Measurements from ENCODE around the gene PROZ.
"Not testable (repeated sequence)": the region's sequence is repeated elsewhere in the genome, so short reads cannot be mapped to it uniquely, and the experiment has no call there.

Gene PROZ

DNA sequence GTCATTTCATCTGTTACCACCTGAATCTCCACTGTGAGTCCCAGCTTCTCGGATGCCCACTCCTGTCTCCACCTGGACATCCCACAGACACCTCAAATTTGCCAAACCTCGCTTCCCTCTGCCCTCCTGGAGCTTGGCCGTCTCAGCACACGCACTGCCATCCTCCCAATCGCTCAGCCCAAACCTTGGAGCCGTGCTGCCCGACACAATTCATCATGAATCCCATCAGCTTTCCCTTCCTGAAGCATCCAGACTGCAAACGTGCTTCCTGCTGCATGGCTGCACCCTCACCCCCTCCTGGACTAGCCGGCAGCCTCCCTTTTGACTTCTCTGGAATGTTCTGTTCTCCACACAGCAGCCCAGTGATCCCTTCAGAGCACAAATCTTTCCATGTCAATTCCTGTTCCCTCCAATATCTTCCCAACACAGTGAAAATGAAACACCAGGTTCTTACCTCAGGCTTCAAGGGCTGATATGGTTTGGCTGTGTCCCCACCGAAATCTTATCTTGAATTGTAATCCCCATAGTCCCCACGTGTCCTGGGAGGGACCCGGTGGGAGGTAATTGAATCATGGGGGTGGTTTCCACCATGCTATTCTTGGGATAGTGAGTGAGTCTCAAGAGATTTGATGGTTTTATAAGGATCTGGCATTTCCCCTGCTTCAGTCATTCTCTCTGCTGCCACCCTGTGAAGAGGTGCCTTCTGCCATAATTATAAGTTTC lies 1.1 kb upstream of the PROZ start:
- no peak for DNase-seq (ENCODE audit: low spot score)

DNA sequence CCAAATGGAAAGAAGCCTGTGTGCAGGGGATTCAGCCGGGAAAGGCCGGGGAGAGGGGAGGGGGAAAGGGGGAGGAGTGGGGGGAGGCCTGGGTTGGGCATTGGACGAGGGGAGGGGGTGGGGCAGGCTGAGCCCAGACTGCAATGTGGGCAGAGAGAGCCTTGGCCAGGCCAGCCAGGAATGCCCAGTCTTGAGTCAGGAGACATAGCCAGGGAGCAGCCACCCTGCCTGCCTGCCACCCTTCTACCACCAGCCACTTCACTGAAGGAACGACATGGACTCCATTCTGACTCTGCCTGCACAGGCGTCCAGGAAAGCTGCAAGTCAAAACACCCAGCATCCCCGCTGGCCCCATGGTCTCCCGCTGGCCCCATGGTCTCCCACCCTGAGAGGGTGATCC lies 498 bp downstream of the PROZ start:
- peak; percentile 11 for DNase-seq (ENCODE audit: low spot score)

DNA sequence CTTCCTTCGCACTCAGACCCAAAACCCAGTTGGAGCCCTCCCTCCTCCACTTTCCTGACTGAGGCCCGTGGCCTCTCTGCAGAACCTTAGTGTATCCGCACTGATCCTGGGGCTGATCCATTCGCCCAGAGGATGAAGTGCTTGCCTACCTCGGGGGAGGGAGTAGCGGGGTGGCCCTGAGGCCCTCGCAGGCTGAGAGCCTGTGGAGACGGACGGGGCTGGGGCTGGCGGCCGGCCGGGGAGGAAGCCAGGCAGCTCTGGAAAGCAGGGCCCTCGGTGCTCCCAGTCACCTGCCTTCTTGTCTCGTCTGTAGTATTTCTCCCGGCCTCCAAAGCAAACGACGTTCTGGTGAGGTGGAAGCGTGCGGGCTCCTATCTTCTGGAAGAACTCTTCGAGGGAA lies 1.3 kb downstream of the PROZ start:
- no peak for DNase-seq (ENCODE audit: low spot score)

DNA sequence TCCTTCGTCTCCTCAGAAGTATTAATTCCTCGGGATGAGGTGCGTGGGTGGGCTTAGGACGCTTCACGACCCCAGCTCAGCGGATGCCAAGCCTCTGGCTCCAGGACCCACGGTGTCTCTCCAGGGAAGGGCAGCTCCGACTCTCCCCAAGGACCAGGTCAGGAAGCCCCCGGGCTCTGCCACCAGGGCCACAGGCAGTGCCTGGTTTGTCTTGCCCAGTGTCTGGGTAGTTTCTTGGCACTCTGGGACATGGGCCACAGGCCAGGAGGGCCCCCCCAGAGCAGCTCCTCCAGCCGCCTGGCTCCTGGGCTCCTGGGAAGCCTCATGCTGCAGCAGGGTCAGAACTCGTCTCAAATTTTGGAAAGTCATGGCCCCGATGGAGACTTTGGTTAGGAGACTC lies 2.5 kb downstream of the PROZ start:
- DNase-seq (ENCODE audit: low spot score), result no peak

DNA sequence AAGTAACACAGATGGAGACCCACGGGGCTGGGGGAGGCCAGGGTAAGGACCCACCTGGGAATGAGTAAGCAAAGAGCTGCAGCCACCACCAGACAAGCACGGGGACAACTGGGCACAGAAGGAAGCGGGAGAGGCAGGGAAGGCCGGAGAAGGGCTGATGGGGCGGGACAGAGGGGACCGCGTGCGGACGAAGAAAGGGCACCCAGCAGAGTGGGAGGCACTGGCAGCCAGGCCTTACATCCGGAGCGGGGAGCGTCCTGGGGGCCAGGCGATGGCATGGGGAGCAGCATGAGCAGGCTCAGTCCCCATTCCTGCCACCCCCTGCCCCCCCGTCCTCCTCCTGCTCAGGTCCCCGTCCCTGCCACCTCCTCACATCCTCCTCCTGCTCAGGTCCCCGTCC lies 3.0 kb downstream of the PROZ start:
- DNase-seq (ENCODE audit: low spot score), result no peak

DNA sequence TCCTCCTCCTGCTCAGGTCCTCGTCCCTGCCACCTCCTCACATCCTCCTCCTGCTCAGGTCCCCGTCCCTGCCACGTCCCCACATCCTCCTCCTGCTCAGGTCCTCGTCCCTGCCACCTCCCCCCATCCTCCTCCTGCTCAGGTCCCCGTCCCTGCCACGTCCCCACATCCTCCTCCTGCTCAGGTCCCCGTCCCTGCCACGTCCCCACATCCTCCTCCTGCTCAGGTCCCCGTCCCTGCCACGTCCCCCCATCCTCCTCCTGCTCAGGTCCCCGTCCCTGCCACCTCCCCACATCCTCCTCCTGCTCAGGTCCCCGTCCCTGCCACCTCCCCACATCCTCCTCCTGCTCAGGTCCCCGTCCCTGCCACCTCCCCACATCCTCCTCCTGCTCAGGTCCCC lies 3.5 kb downstream of the PROZ start:
- not testable (repeated sequence) for DNase-seq (ENCODE audit: low spot score)

DNA sequence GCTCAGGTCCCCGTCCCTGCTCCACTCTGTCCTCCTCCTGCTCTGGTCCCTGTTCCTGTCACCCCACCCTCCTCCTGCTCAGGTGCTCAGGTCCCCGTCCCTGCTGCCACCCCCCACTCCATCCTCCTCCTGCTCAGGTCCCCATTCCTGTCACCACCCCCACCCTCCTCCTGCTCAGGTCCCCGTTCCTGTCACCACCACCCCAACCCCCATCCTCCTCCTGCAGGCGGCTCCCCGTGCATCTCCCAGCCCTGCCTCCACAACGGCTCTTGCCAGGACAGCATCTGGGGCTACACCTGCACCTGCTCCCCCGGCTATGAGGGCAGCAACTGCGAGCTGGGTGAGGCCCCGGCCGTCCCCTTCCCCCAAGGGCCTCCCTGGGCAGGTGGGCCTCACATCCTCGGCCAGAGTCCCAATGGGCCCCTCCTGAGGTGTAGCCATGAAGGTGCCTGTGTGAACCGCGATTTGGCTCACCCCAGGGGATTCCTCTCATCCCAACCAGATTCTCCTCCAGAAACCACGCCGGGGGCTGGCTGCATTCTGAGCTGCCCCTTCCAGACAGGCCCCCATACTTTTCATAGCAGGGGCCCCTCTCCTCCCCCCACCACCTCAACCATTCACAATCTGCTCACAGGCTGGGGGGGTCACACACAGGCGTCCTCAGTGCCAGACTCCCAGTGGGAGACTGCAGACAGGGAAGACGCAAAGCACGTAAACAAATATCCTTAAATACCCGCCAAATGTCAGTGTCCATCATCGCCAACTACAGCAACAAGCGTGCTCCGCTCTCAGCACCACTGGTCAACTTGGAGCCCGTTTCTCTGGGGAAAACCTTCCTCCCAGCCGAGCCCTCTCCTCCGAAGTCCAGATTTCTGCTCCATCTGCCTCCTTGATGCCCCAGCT lies 4.6 kb downstream of the PROZ start:
- no peak for DNase-seq (ENCODE audit: low spot score)

DNA sequence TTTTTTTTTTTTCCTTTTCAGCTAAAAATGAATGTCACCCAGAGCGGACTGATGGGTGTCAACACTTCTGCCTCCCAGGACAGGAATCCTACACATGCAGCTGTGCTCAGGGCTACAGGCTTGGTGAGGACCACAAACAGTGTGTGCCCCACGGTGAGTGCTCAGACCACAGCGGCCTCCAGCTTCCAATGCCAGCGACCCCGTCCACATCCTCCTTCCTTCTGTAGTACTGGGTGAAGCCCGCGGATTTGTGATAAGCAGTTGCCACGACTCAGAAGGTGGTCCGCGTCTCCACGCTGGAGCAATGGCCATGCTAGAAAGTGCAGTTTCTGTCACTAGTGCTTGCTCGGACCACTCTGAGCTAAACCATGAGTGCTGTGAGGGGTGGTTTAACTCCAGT lies 6.0 kb downstream of the PROZ start:
- no peak for DNase-seq (ENCODE audit: low spot score)

DNA sequence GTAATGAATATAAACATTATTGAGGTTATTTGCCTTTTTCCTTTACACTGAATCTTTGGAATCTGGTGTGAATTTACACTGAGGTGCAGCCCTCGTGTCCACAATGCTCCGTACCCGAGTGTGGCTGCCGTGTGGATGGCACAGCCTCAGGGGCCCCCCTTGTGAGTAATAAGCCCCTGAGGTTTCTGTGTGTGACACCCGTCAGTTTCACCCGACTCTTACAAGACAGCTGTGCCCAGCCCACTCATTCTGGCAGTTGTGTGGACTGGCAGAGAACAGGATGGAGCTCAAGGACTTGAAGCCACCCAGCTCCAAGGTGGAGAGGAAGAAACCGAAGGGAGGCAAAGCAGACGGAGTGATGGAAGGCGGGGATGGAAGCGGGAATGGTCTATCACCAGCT lies 7.8 kb downstream of the PROZ start:
- no peak for DNase-seq (ENCODE audit: low spot score)

DNA sequence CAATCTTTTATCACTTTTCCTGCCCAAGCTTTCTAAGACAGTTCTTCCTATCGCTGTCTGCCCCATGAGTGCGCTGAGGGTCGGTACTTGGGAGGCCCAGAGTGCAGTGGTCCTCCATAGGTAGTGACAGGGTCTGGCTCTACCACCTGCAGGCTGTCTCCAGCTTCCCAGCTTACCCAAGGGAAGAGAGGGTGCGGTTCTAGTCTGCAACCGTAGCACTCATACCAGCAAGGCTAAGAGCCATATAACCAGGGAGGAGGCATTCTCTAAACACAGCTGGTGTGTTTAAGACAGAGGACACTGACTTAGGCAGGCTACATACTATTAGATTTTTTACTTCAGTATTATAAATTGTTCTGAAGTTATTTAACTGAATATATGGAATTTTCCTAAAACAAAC lies 8.2 kb downstream of the PROZ start:
- no peak for DNase-seq (ENCODE audit: low spot score)

DNA sequence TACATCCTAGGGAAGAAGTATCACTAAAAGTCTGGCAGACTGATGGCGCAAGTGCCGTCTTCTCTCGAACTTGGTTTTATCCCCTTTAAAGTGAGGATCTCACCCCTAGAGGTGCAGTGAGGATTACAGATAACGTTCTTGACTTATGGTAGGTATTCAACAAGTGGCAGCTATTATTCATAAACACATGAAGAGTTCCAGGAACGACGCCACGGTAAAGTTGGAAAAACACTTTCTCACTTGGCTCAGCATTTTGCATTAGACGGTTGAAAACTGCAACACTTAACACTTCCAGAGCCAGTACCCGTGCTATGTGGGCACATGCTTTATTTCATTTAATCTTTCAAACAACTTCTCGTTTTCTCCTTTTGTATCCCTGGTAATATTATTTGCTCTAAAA lies 8.7 kb downstream of the PROZ start:
- DNase-seq (ENCODE audit: low spot score), result no peak

DNA sequence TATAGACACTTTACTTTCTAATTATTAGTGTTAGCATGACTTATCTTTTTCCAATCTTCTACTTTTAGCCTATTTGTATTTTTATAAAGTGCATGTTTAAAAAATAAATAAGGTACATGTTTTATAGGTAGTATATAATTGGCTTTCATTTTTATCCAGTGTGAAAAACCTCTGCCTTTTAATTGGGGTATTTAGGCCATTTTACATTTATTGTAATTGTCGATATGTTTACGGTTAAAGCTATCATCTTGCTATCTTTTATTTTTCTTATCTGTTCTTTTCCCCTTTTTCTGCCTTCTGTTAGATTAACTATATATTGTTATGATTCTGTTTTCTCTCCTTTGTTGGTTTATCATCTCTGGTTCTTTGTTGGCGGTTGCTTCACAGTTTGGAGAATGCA lies 9.1 kb downstream of the PROZ start:
- no peak for DNase-seq (ENCODE audit: low spot score)

DNA sequence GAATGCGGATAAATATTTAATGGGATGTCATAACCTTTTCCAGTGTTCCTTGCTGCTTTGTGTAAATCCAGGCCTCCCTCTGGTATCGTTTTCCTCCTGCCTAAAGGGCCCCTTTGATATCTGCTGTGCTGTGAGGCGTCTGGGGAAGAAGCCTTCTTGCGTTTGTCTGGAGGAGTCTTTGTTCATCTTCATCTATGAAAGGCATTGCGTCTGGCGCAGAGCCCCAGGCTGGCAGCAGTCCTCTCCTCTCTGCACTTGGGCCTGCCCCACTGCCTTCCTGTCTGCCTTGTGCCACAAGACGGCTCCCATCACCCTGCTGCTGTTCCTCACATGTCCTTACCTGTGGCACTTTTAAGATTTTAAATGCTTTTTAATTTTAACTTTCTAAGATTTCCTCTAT lies 9.8 kb downstream of the PROZ start:
- DNase-seq (ENCODE audit: low spot score), result no peak

DNA sequence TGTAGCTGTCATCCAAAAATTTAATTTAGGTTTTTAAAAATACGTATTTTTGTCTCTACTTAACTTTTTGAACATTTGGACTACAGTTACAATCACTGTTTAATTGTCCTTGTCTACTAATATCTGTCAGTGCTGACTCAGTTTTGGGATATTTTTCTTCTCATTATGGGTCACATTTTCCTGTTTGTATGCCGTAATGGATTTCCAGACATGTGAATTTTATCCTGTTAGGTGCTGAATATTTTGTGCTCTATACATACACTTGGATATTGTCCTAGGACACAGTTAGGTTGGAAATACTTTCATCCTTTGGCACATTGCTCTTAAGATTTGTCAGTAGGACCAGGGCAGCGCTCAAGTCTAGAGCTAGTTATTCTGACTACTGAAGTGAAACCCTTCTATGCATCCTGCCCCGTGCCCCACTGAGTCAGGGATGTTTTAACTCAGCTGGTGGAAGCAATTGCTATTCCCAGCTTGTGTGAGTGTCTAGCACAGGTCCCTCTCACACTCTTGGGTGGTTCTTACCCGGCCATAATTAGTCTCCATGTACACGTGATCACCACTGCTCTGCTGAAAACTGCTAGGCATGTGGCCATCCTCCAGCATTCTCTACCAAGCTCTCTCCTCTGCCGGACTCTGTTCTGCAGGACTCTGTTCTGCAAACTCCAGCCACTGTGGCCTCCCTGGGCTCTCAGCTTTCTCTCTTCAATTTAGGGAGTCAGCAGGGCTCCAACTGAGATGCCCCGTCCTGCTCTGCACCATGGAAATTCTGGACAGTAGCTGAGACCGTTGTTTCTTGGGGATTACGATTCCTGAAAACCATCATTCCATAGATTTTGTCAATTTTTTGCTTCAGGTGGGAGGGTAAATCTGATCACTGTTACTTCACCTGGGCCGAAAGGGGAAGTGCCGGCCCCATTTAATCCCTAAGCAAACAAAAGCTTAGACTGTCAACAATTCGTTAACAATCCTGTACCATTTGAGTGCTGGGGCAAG lies 11.1 kb downstream of the PROZ start:
- DNase-seq (ENCODE audit: low spot score), result no peak

DNA sequence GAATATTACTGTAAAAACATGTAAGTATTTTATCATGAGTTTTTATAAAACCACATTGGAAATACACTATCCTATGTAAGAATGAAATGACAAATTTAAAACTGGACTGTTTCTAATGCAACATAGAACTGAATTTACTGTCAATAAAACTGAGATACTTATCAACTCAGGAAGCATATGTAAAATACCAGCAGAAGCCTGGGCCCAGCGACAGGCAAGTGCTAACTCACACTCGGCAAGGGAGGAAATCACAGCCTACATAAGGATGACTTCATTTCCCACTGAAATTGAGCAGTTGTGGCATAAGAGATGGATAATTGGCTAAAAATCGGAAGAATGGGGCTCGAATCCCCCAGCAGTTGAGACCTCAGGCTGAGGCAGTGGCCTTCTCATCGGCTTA lies 12.1 kb downstream of the PROZ start:
- DNase-seq (ENCODE audit: low spot score), result no peak

DNA sequence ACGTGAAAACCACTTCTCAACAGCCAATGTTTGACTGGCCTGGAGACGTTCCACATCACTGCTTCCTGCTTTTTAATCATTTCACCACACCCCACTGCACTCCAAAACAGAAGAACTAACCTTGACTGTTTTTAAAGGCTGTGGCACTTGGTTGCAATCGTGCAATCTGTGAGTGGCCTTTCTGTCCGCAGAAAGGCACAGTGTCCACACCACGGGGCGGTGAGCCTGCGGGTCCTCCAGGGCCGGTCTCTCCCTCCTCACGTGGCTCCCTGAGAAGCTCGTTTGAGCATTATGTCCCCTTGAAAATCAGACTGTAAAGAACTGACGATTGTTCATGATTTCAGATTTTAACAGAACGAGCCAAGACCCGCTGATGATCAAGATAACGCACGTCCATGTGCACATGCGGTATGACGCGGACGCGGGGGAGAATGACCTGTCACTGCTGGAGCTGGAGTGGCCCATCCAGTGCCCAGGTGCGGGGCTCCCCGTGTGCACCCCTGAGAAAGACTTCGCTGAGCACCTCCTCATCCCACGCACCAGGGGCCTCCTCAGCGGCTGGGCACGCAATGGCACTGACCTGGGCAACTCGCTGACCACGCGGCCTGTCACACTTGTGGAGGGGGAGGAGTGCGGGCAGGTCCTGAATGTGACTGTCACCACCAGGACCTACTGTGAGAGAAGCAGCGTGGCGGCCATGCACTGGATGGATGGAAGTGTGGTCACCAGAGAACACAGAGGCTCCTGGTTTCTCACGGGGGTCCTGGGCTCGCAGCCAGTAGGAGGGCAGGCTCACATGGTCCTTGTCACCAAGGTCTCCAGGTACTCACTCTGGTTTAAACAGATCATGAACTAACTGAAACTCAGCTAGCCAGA lies 13.0 kb downstream of the PROZ start:
- no peak for DNase-seq (ENCODE audit: low spot score)

DNA sequence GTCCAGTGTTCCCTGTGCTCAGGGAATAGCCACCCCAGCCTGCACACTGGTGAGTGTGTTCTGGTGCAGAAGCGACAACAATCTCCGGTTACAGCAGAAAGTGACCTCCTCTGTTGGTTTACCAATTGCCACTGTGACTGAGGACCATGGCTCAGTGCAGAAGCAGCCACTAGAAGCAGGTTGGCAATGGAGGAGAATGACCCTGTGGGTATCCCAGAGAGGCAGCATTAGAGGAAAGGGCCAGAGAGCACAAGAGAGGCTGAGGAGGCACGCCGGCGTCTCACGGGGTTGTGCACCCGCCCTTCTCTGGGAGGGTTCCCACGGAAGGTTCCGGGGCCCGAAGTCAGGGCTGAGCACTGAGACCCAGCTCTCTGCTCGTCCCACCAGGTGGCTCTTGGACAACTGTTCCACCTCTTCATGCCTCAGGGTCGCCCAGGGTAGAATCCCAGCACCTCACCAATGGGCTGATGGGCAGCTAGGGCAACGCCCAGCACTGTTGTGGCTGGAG lies 14.0 kb downstream of the PROZ start:
- DNase-seq (ENCODE audit: low spot score), result no peak

DNA sequence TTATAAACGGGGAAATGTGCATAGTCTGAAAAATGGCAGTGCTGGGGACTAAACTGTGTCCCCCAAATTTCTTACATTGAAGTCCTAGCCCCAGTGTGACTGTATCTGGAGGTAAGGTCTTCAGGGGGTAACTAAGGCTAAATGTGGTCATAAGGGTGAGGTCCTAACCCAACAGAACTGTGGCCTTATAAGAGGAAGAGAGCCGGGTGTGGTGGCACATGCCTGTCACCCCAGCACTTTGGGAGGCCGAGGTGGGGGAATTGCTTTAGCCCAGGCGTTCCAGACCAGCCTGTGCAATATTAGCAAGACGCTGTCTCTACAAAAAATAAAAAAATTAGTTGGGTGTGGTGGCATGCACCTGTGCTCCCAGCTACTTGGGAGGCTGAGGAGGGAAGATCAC lies 17.8 kb downstream of the PROZ start:
- no peak for DNase-seq (ENCODE audit: low spot score)

DNA sequence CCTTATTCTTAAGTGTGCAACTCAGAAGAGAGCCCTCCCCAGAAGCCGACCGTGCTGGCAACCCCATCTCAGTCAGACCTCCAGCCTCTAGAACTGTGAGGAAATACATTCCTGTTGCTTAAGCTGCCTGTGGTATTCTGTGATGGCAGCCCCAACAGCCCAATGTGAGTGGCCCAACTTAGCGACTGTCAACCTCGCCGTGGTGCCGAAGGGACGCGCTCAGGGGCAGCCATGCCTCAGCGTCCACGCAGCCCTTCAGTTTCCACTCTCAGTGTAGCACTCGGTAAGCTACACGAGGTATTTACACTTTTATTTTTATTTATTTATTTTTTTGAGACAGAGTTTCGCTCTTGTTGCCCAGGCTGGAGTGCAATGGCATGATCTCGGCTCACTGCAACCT lies 18.4 kb downstream of the PROZ start:
- DNase-seq (ENCODE audit: low spot score), result no peak

DNA sequence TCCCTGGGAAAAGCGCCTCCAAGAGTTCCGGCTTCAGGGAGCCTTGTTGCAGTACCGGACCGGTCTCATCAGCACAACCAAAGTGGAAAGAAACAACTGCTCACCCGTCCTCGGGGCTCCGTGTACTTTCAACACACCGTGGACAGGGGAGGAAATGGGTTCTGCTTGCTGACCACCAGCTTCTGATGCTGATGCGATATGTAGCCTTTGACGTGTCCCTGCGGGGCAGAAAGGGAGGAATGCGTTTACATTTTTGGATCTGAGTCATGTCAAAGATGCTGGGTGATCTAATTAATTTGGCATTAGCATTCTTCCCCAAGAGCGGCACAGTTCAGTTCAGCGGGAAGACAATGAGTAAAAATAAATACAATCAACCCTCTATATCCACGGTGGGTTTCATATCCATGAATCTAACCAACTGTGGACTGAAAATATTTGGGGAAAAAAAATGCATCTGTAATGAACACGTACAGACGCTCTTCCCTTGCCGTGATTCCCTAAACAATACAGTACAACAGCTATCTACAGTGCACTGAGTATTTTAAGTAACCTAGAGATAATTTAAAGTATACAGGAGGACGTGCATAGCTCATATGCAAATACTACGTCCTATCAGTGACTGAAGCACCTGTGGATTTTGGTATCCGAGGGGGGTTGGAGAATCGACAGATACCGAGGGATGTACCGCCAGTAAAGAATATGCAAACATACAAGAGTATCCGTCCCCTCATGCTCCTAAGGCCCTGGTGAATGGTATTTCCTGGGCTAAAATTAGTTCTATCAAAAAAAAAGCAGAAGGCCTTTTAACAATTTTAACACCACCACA lies 19.8 kb downstream of the PROZ start:
- no peak for DNase-seq (ENCODE audit: low spot score)

DNA sequence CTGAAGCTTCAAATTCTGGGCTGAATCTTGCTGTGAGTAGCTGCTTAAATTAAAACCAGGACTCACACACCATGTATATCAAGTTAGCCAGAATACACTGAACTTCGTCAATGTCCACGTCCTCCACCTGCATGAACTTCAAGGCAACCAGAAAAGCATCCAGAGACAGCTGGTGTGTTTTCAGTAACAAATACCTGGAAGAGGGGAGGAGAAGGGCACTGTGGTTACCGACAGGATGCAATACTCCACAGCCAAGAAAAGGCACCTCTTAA lies 20.4 kb downstream of the PROZ start:
- DNase-seq (ENCODE audit: low spot score), result no peak
